ENCODE measurements around the gene ANKRD28. TPM values are rescaled to one million over a fixed set of nuclear protein-coding genes. Genes with fewer than 3 reads are reported as not detected.
A peak's percentile ranks its signal among the peaks of the same experiment; 100 is the strongest.
"Not testable (repeated sequence)": the region's sequence is repeated elsewhere in the genome, so short reads cannot be mapped to it uniquely, and the experiment has no call there.

ANKRD28 gene
- total RNA-seq, result 57.3 and 88.0 TPM in 2 replicates

GRCh38 chr3:15797642-15798303 lies at the start of gene ANKRD28:
ANKRD28 (minus strand) TSS chr3:15797979; CDS start chr3:15796521, 1,458 bp downstream.
- peak; percentile 97 for DNase-seq (ENCODE audit: low read depth)

GRCh38 chr3:15847239-15847638 lies 49.5 kb upstream of the ANKRD28 start:
- no peak for DNase-seq (ENCODE audit: low read depth)

GRCh38 chr3:15846606-15847005 lies 48.8 kb upstream of the ANKRD28 start:
- DNase-seq (ENCODE audit: low read depth), result no peak

GRCh38 chr3:15845475-15845874 lies 47.7 kb upstream of the ANKRD28 start:
- DNase-seq (ENCODE audit: low read depth), result peak; percentile 7

GRCh38 chr3:15844889-15845288 lies 47.1 kb upstream of the ANKRD28 start:
- no peak for DNase-seq (ENCODE audit: low read depth)

- not testable (repeated sequence) for DNase-seq (ENCODE audit: low read depth)
Measured at GRCh38 chr3:15841091-15841973, 43.6 kb upstream of the ANKRD28 start.

- no peak for DNase-seq (ENCODE audit: low read depth)
Measured at GRCh38 chr3:15839568-15839967, 41.8 kb upstream of the ANKRD28 start.

- DNase-seq (ENCODE audit: low read depth), result no peak
Measured at GRCh38 chr3:15831927-15832326, 34.1 kb upstream of the ANKRD28 start.

GRCh38 chr3:15825016-15825415 lies 27.2 kb upstream of the ANKRD28 start:
- DNase-seq (ENCODE audit: low read depth), result no peak

GRCh38 chr3:15823092-15823491 lies 25.3 kb upstream of the ANKRD28 start:
- no peak for DNase-seq (ENCODE audit: low read depth)

- DNase-seq (ENCODE audit: low read depth), result no peak
Measured at GRCh38 chr3:15822281-15822680, 24.5 kb upstream of the ANKRD28 start.

GRCh38 chr3:15820911-15821310 lies 23.1 kb upstream of the ANKRD28 start:
- DNase-seq (ENCODE audit: low read depth), result peak; percentile 15

- DNase-seq (ENCODE audit: low read depth), result peak; percentile 18
Measured at GRCh38 chr3:15819576-15819975, 21.8 kb upstream of the ANKRD28 start.

- DNase-seq (ENCODE audit: low read depth), result no peak
Measured at GRCh38 chr3:15819043-15819442, 21.3 kb upstream of the ANKRD28 start.

- DNase-seq (ENCODE audit: low read depth), result peak; percentile 81
Measured at GRCh38 chr3:15815696-15816095, 17.9 kb upstream of the ANKRD28 start.

GRCh38 chr3:15813079-15813478 lies 15.3 kb upstream of the ANKRD28 start:
- DNase-seq (ENCODE audit: low read depth), result not testable (repeated sequence)

- peak; percentile 45 for DNase-seq (ENCODE audit: low read depth)
Measured at GRCh38 chr3:15812183-15812582, 14.4 kb upstream of the ANKRD28 start.

- peak; percentile 37 for DNase-seq (ENCODE audit: low read depth)
Measured at GRCh38 chr3:15810702-15811101, 12.9 kb upstream of the ANKRD28 start.

GRCh38 chr3:15809313-15809712 lies 11.5 kb upstream of the ANKRD28 start:
- DNase-seq (ENCODE audit: low read depth), result no peak

- no peak for DNase-seq (ENCODE audit: low read depth)
Measured at GRCh38 chr3:15808679-15809310, 11.0 kb upstream of the ANKRD28 start.

- DNase-seq (ENCODE audit: low read depth), result no peak
Measured at GRCh38 chr3:15805756-15806266, 8.0 kb upstream of the ANKRD28 start.

- DNase-seq (ENCODE audit: low read depth), result peak; percentile 33
Measured at GRCh38 chr3:15804553-15805095, 6.8 kb upstream of the ANKRD28 start.
